ENCODE measurements around the gene DOCK7. TPM values are rescaled to one million over a fixed set of nuclear protein-coding genes. Genes with fewer than 3 reads are reported as not detected.
"Not testable (repeated sequence)": the region's sequence is repeated elsewhere in the genome, so short reads cannot be mapped to it uniquely, and the experiment has no call there.

DOCK7 gene
- total and polyA plus RNA-seq, 8 donors: 4.7 to 118 (median 32.4) TPM

GRCh38 chr1:62724430-62724829, 36.2 kb upstream of the DOCK7 start:
- intact Hi-C loops (cut with DNase I; ENCODE audit: low total_unique reads): no loop called here
- Histone ChIP-seq H3K27ac (peak overlapping the region in 1 of 5 donors; percentile 57), H3K4me1 (peaks cover 17 to 72% (median 32%) of the 10 kb centered on the region in 4 donors), H3K9me3 (no peaks in the 10 kb centered on the region), H3K27me3 (no peaks in the 10 kb centered on the region), H3K36me3 (no peaks in the 10 kb centered on the region), H3K4me3 (no peak overlapping the region)
- no peak for DNase-seq
- TF ChIP-seq CTCF (IDR thresholded peaks at IDR 0.05) (no peak), POLR2A (IDR thresholded peaks at IDR 0.05) (no peak), EP300 (IDR thresholded peaks at IDR 0.05) (no peak), POLR2AphosphoS5 (IDR thresholded peaks at IDR 0.05) (no peak)
- 78 to 88% (median 84%) methylated on average over 3 of the region's 3 CpGs for WGBS, 5 donors

GRCh38 chr1:62723883-62724282, 35.7 kb upstream of the DOCK7 start:
- intact Hi-C loops (cut with DNase I; ENCODE audit: low total_unique reads): no loop called here
- peaks cover 13 to 67% (median 32%) of the 10 kb centered on the region in 4 donors for H3K4me1 ChIP-seq
- no peak for DNase-seq

DNA sequence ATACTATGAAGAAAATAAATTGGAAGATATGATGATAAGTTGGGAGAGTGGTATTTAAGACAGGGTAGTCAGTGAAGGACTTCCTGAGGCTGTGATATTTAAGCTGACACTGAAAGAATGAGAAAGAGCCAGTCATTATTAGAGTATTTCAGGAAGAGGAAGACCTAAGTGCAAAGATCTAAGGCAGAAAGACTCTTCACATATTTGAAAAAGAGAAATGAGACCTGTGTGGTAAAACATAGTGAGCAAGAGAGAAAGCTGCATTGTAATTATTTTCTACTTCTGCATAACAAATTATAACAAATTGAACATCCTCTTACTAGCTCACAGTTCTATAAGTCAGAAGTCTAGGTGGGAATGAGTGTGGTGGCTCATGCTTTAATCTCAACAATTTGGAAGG, 34.6 kb upstream of the DOCK7 start:
- no peak for DNase-seq
- Histone ChIP-seq H3K4me1 (peaks cover 13 to 58% (median 30%) of the 10 kb centered on the region in 4 donors), H3K36me3 (no peaks in the 10 kb centered on the region), H3K27ac (no peak overlapping the region), H3K9me3 (no peaks in the 10 kb centered on the region), H3K27me3 (no peaks in the 10 kb centered on the region), H3K4me3 (no peak overlapping the region)
- intact Hi-C loops (cut with DNase I; ENCODE audit: low total_unique reads): no loop called here
- TF ChIP-seq CTCF (IDR thresholded peaks at IDR 0.05) (no peak), POLR2AphosphoS5 (IDR thresholded peaks at IDR 0.05) (no peak), EP300 (IDR thresholded peaks at IDR 0.05) (no peak), POLR2A (IDR thresholded peaks at IDR 0.05) (no peak)

More at GRCh38 chr1:62723883-62724282, 35.7 kb upstream of the DOCK7 start:
- H3K36me3 ChIP-seq: no peaks in the 10 kb centered on the region
- TF ChIP-seq POLR2AphosphoS5 (IDR thresholded peaks at IDR 0.05): no peak
- no peak for TF ChIP-seq EP300 (IDR thresholded peaks at IDR 0.05)
- no peak for TF ChIP-seq POLR2A (IDR thresholded peaks at IDR 0.05)
- TF ChIP-seq CTCF (IDR thresholded peaks at IDR 0.05): no peak
- no peaks in the 10 kb centered on the region for H3K27me3 ChIP-seq
- no peak overlapping the region for H3K4me3 ChIP-seq
- H3K9me3 ChIP-seq: no peaks in the 10 kb centered on the region
- WGBS, 5 donors: 62 to 78% (median 73%) methylated on average over 2 of the region's 2 CpGs
- H3K27ac ChIP-seq: no peak overlapping the region

DNA sequence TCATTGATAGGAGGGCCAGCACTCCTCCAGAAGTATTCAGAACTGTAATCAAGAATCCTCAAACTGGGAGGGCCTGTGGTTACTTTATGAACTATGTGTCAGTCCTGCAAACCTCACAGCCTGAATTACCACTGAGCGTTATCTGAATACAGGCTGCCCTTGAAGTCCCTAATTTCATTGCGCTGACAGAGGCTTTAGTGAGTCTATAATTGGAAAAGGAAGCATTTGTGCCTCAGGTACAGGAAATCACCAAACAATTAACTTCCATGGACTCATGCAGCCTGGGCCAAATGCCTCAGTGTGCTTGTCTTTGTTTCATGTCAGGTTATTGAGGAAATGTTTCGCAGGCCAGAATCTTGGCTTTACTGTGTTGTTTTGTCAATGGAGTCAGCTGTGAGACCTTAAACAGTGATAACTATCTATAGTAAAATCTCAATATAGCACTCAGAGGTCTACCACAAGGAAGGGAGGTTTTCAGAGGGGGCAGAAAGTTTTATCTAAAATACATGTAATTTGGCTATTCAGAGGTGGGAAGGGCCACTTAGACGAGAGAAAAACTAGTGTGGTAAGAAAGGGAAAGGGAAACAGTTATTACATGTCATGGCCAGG, 32.9 kb upstream of the DOCK7 start:
- Histone ChIP-seq H3K27me3 (no peaks in the 10 kb centered on the region), H3K36me3 (no peaks in the 10 kb centered on the region), H3K9me3 (no peaks in the 10 kb centered on the region), H3K4me1 (peaks cover 13 to 45% (median 22%) of the 10 kb centered on the region in 4 donors), H3K4me3 (no peak overlapping the region), H3K27ac (peak overlapping the region in 4 of 5 donors; percentile 41 to 67 (median 54))
- intact Hi-C loops (cut with DNase I; ENCODE audit: low total_unique reads): no loop called here
- DNase-seq: peak in 1 of 2 donors; percentile 53
- TF ChIP-seq POLR2A (IDR thresholded peaks at IDR 0.05) (no peak), EP300 (IDR thresholded peaks at IDR 0.05) (no peak), POLR2AphosphoS5 (IDR thresholded peaks at IDR 0.05) (peak in 1 of 3 donors; percentile 32)
- 24 to 50% (median 40%) methylated on average over 4 of the region's 4 CpGs for WGBS, 5 donors

GRCh38 chr1:62718400-62718799, 30.2 kb upstream of the DOCK7 start:
- peaks cover 7 to 19% (median 12%) of the 10 kb centered on the region in 4 donors for H3K4me1 ChIP-seq
- H3K36me3 ChIP-seq; H3K4me3 ChIP-seq; intact Hi-C loops (cut with DNase I; ENCODE audit: low total_unique reads); H3K27ac ChIP-seq; DNase-seq; H3K9me3 ChIP-seq; H3K27me3 ChIP-seq: not testable (repeated sequence)
- 89 to 100% (median 98%) methylated on average over 2 of the region's 2 CpGs for WGBS, 5 donors

All from stomach (tissue), 9 donors.